IPS-18c (cell line): ENCODE data around the gene IL17REL.

Experiments
- H3K4me3 ChIP-seq: 2 replicates; pipeline ENCODE4 v1.7.0; 2013; ENCODE audit warnings: low read depth, mild to moderate bottlenecking, low read length, moderate library complexity; ENCODE audit not compliant: insufficient read depth
- H3K9me3 ChIP-seq: one replicate; pipeline ENCODE4 v1.6.1; 2013; ENCODE audit warnings: mild to moderate bottlenecking, low read length, moderate library complexity; ENCODE audit not compliant: control insufficient read depth, insufficient read depth

Gene IL17REL

DNA sequence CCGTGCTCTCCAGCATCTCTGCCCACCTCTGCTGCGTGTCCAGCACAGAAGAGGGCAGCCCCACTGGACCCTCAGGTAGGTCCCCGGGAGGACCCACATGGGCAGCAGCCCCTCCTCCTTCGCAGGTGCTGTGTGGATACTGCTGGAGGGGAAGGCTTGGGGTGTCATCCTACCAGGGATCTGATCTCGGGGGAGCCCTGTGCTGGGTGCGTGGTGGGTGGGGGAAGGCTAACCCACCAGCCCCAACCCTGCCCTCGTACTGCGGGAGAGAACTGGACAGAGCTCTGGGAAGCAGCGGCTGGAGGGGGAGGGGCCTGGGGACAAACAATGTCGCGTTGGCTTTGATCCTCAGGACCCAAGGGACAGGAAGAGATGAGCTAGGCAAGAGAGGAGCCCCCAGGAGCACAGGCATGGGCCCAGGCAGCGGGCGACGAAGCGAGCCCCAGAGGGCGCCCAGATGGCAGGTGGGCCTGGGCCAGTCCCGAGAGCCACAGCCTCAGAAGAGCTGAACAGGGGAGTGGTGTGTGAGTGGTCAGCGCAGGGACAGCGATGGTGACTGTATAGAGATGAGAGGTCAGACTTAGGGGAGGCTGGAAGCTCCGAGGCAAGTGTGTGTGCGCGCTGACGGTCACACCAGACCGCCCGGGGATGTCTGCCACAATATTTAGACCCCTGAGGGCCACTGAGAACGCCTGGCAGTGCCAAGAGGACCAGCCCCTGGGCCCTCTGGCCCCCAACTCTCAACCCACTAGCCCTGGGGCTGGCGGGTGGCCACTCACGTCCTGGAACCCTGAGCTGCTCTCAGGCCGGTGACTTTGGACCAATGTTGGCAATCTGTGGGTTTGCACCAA lies 53.4 kb downstream of the IL17REL start:
- no peaks in the 10 kb centered on the region for H3K9me3 ChIP-seq
- peak overlapping the region; percentile 83; the same call in 1 of the 2 replicates for H3K4me3 ChIP-seq

DNA sequence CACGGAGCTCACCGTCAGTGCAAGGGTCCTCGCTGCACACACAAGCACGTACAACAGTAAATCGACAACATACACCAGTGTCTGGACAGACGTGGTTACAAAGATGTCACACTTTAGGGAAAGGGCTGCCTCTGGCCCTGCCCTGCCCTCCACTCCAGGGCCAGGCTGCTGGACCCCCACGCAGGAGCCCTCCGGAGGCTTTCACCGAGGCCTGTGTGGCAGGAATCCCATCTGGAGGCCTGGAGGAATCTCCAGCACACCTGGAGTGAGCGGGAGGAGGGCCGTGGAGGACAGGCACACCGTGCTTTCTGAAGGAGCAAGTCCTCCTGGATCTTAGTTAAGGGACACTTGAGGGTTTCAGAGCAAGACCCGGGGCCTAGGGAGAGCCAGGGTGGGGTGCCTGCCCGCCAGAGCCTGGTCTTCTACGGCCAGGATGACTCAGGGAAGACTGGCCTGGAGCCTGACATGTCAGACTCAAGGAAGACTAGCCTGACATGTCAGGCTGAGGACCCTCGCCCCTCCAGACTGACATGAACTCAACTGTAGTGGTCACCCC lies 54.1 kb downstream of the IL17REL start:
- Histone ChIP-seq H3K4me3 (no peak overlapping the region), H3K9me3 (no peaks in the 10 kb centered on the region)

GRCh38 chr22:49957826-49958365 lies 54.7 kb downstream of the IL17REL start:
- Histone ChIP-seq H3K4me3 (no peak overlapping the region), H3K9me3 (peaks cover 1% of the 10 kb centered on the region)

- no peak overlapping the region for H3K4me3 ChIP-seq
- peaks cover 2% of the 10 kb centered on the region for H3K9me3 ChIP-seq
Observed at GRCh38 chr22:49956914-49957825, 55.4 kb downstream of the IL17REL start.

GRCh38 chr22:49956418-49956770 lies 56.2 kb downstream of the IL17REL start:
- no peak overlapping the region for H3K4me3 ChIP-seq

GRCh38 chr22:49955581-49956417 lies 56.8 kb downstream of the IL17REL start:
- peaks cover 2% of the 10 kb centered on the region for H3K9me3 ChIP-seq

More at GRCh38 chr22:49956418-49956770, 56.2 kb downstream of the IL17REL start:
- peaks cover 2% of the 10 kb centered on the region for H3K9me3 ChIP-seq

GRCh38 chr22:49954991-49955580 lies 57.5 kb downstream of the IL17REL start:
- Histone ChIP-seq H3K4me3 (no peak overlapping the region), H3K9me3 (peaks cover 2% of the 10 kb centered on the region)

More at GRCh38 chr22:49955581-49956417, 56.8 kb downstream of the IL17REL start:
- no peak overlapping the region for H3K4me3 ChIP-seq

DNA sequence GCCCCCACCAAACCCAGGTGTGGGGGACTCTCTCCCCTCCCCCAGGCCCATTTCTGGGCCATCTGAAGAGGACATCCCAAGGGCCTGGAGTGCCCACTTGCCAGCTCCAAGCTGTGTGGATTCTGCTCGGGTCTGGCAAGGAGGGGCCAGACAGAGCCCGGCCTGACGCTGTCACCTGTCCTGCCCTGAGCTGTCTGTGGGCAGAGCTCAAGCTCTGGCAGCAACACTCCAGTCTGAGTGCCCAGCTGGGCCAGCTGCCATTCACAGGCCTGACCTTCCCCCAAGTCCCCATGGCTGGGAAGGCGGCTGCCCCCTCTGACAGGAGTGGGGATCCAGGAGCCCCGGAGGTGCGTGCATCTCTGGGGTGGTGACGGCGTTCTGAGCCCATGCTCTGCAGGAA lies 58.2 kb downstream of the IL17REL start:
- Histone ChIP-seq H3K4me3 (no peak overlapping the region), H3K9me3 (peaks cover 2% of the 10 kb centered on the region)

DNA sequence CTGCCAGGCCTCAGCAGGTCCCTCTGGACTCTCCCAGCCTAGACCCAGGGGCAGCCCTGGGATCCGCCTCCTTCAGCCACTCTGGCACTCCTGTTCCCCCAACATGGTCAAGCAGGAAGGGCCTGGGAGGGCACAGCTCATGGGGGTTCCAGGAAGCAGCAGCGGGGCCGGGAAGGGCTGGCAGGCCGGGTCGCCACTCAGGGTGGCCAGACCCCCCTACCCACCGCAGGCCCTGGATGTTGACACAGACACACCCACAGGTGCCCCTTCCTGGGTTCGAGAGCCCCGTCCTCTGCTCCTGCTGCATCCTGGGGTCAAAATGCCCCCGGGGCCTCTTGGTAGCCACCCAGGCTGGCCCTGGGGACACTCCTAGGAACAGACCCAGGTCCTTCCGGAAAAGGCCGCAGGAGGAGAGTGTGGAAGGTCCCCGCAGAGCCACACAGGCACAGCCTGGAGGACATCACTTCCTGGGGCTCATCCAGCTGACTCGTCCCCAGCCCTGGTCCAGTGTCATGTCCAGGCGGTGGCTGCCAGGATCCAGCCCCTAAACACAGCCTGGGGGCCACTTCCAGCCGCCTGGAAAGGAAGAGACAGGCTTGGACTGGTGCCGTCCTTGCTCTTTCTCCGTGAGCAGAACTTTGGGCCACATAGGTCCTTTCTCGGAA lies 58.8 kb downstream of the IL17REL start:
- Histone ChIP-seq H3K9me3 (peaks cover 2% of the 10 kb centered on the region), H3K4me3 (no peak overlapping the region)

DNA sequence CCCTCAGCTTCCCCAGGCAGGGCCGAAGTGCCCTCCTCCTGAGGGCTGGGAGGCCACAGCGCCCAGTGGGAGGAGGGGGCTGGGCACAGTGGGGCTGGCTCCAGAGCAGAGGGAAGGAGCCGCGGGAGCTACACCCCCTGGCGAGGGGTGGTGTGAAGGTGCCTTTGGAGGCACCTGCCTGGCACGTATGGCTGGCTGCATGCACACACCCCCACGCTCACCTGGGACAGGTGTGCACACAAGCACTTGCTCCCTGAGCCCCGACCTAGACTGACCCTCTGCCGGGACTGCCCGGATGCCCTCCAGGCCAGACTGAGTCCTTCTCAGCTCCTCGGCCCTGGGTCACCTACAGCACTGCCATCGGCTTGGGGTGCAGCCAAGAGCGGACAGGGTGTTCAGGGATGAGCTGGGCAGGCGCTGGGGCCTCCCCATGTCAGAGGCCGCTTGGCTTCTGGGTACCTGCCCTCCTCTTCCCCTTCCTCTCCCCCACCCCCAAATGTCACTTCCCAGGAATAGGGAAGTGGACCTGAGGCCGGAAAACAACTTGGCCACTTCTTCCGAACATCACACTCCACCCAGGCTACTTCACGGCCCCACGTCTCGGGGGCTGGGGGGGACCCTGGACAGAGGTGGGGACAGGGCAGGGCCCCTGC lies 59.4 kb downstream of the IL17REL start:
- Histone ChIP-seq H3K9me3 (peaks cover 2% of the 10 kb centered on the region), H3K4me3 (no peak overlapping the region)

- peaks cover 2% of the 10 kb centered on the region for H3K9me3 ChIP-seq
- no peak overlapping the region for H3K4me3 ChIP-seq
Observed at GRCh38 chr22:49951986-49952896, 60.3 kb downstream of the IL17REL start.

DNA sequence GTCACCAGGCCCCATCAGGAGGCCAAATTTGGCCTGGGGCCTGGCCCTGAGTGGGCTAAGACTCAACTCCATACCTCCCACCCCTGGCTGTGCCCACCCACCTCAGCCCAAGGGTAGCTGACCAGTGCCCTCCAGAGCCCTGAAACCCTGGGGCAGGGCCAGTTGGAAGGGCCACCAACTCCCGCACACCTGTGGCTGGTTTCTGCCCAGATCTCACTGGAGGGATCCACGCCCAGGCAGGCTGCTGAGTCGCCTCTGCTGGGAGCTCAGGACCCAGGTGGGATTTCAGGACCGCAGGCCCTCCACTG lies 60.9 kb downstream of the IL17REL start:
- Histone ChIP-seq H3K4me3 (no peak overlapping the region), H3K9me3 (peaks cover 2% of the 10 kb centered on the region)

- Histone ChIP-seq H3K9me3 (peaks cover 2% of the 10 kb centered on the region), H3K4me3 (no peak overlapping the region)
Observed at GRCh38 chr22:49951000-49951677, 61.4 kb downstream of the IL17REL start.

DNA sequence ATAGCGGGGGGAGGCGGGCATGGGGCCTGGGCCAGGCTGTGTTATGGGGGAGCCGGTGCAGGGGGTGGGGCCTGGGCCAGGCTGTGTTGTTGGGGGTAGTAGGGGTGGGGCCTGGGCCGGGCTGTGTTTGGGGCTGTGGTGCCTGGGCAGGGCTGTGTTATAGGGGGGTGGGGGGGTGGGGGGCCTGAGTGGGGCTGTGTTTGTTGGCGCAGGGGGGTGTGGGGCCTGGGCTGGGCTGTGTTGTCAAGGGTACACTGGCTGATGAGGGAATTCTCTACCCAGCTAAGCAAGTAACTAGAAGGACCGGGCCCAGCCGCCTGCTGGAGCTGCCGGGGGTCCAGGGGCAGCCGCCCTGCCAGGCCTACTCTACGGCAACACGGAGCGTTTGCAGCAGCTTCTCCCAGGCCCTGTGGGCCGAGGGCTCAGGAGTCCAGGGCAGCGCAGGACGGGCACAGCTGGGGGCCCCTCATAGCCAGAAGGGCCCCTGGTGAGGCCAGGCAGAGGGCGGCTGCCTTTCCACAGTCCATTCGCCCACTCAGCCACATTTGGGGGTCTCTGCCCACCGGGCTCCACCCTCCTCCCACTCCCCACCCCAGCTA lies 62.1 kb downstream of the IL17REL start:
- no peak overlapping the region for H3K4me3 ChIP-seq
- peaks cover 2% of the 10 kb centered on the region for H3K9me3 ChIP-seq
